Endothelial cell of umbilical vein (primary cell): ENCODE measurements around the gene PSPC1. TPM values are rescaled to one million over a fixed set of nuclear protein-coding genes. Genes with fewer than 3 reads are reported as not detected.

Experiments
- BruUV-seq: library from RNA; stranded (reverse); fragments of 400-500 nt; replicated peaks from 2 replicates; lab custom pipeline; 2021; lab: Mats Ljungman, UMichigan
- CTCF ChIA-PET: fragments of 300-600, 350-600 bp; sonication (Branson Sonifier 250); formaldehyde crosslinking; loops from one replicate; lab custom pipeline; 2021; ENCODE audit warnings: antibody characterized with exemption, inconsistent platforms; lab: Charles Lee
- POLR2A ChIA-PET: fragments of 300-600, 350-600 bp; sonication (Branson Sonifier 250); formaldehyde crosslinking; loops from one replicate; lab custom pipeline; 2021; ENCODE audit warnings: antibody characterized with exemption, inconsistent platforms; lab: Charles Lee
- DNase-seq: peaks from one replicate; pipeline ENCODE4 v3.0.0-alpha.2; 2011; ENCODE audit warnings: low read depth, low spot score
- FAIRE-seq: peaks from 2 replicates; lab custom pipeline; 2011; peaks lifted over from hg19 to GRCh38; lab: Jason Lieb, UNC
- H2AFZ ChIP-seq: 2 replicates; pipeline ENCODE4 v1.6.0; 2012; ENCODE audit warnings: low read depth, low read length, control low read depth, inconsistent platforms
- H3K27ac ChIP-seq: 2 replicates; pipeline ENCODE4 v1.5.1; 2011; ENCODE audit warnings: low read depth, mild to moderate bottlenecking, control low read depth, low read length, moderate library complexity; ENCODE audit not compliant: insufficient read depth
- H3K27me3 ChIP-seq, 2 experiments: 2 replicates each; pipeline versions ENCODE4 v1.6.0 to v1.6.1; 2011; ENCODE audit warnings: low read length in 2 of 2, mixed read lengths in 1 of 2; ENCODE audit not compliant: control insufficient read depth in 2 of 2, insufficient read depth in 2 of 2
- H3K36me3 ChIP-seq, 2 experiments: 2 replicates in 1 of 2; 3 replicates in 1 of 2; pipeline ENCODE4 v1.5.1; 2011; ENCODE audit warnings: low read length in 2 of 2, mild to moderate bottlenecking in 1 of 2, moderate library complexity in 1 of 2; ENCODE audit not compliant: control insufficient read depth in 2 of 2, insufficient read depth in 2 of 2; ENCODE audit errors: extremely low read depth in 1 of 2
- H3K4me1 ChIP-seq: 3 replicates; pipeline ENCODE4 v1.5.1; 2011; ENCODE audit warnings: mild to moderate bottlenecking, low read length; ENCODE audit not compliant: control insufficient read depth, insufficient read depth; ENCODE audit errors: extremely low read depth
- H3K4me2 ChIP-seq: 2 replicates; pipeline ENCODE4 v1.6.1; 2011; ENCODE audit warnings: low read length, control low read depth, mixed read lengths; ENCODE audit not compliant: insufficient read depth
- H3K4me3 ChIP-seq, 3 experiments: fragments of 200-600 bp in 1 of 3; sonication (generic), shearing (Covaris generic) in 1 of 3; replicated peaks in 1 of 3; 2 replicates each; pipeline ENCODE4 v1.5.1; 2011 to 2016; ENCODE audit warnings: control low read depth in 3 of 3, low read length in 3 of 3, mild to moderate bottlenecking in 2 of 3, inconsistent platforms in 1 of 3, low read depth in 1 of 3, moderate library complexity in 1 of 3; ENCODE audit not compliant: insufficient read depth in 1 of 3
- H3K79me2 ChIP-seq: 2 replicates; pipeline ENCODE4 v1.6.0; 2012; ENCODE audit warnings: low read length, inconsistent platforms; ENCODE audit not compliant: control insufficient read depth, insufficient read depth
- H3K9ac ChIP-seq: replicated peaks from 2 replicates; pipeline ENCODE3; 2011; ENCODE audit warnings: low read length, control low read depth; ENCODE audit not compliant: insufficient read depth; ENCODE audit errors: extremely low read depth
- H3K9me1 ChIP-seq: replicated peaks from 3 replicates; pipeline ENCODE4 v1.6.0; 2011; ENCODE audit warnings: mild to moderate bottlenecking, low read length; ENCODE audit not compliant: control insufficient read depth, insufficient read depth; ENCODE audit errors: extremely low read depth
- H3K9me3 ChIP-seq: replicated peaks from 2 replicates; pipeline ENCODE4 v1.5.1; 2012; ENCODE audit warnings: low read length, inconsistent platforms; ENCODE audit not compliant: control insufficient read depth, insufficient read depth
- H4K20me1 ChIP-seq: replicated peaks from 2 replicates; pipeline ENCODE3; 2011; ENCODE audit warnings: mild to moderate bottlenecking, low read length; ENCODE audit not compliant: control insufficient read depth, insufficient read depth; ENCODE audit errors: extremely low read depth
- EZH2 ChIP-seq: IDR thresholded peaks from 2 replicates; pipeline ENCODE4 v1.6.1; 2012; ENCODE audit warnings: borderline replicate concordance, low read depth, mild to moderate bottlenecking, moderate library complexity, low read length, inconsistent platforms; ENCODE audit not compliant: severe bottlenecking
- FOS ChIP-seq: IDR thresholded peaks from 2 replicates; pipeline ENCODE4 v1.6.1; 2011; ENCODE audit warnings: mild to moderate bottlenecking, low read length, moderate library complexity, borderline replicate concordance; ENCODE audit not compliant: insufficient read depth
- GATA2 ChIP-seq: IDR thresholded peaks from 2 replicates; pipeline ENCODE4 v1.7.0; 2011; ENCODE audit warnings: low read depth, mild to moderate bottlenecking, moderate library complexity, mixed read lengths, low read length; ENCODE audit not compliant: insufficient read length, insufficient read depth
- JUN ChIP-seq: IDR thresholded peaks from 2 replicates; pipeline ENCODE4 v1.6.1; 2011; ENCODE audit warnings: borderline replicate concordance, low read depth; ENCODE audit not compliant: insufficient read length, insufficient read depth
- MYC ChIP-seq: IDR thresholded peaks from one replicate; pipeline ENCODE4 v1.6.1; 2011; ENCODE audit warnings: mild to moderate bottlenecking, low read depth, low read length
- POLR2A ChIP-seq: IDR thresholded peaks from 2 replicates; pipeline ENCODE4 v1.6.1; 2012; ENCODE audit warnings: low read depth, mild to moderate bottlenecking, control low read depth, low read length
- POLR2AphosphoS5 ChIP-seq: IDR thresholded peaks from 2 replicates; pipeline ENCODE4 v1.6.1; 2012; ENCODE audit warnings: low read depth, mild to moderate bottlenecking, control low read depth, low read length, moderate library complexity; ENCODE audit not compliant: insufficient read depth
- dilution Hi-C: fragments of 300-500 bp; cut with MboI; formaldehyde crosslinking; loops from one replicate; pipeline ENCODE4 v1.15.0; 2019; ENCODE audit warnings: low sequenced_read_pairs; ENCODE audit not compliant: extremely low pct_ligation_motif_present
- intact Hi-C: fragments of 100-400 bp; cut with micrococcal nuclease; formaldehyde crosslinking; loops from one replicate; pipeline ENCODE4 v1.10.0; 2022
- polyA plus RNA-seq, 4 experiments: library from polyadenylated mRNA; depleted of rRNA in 3 of 4; stranded (reverse) in 3 of 4; unstranded in 1 of 4; fragments of >200 nt; gene quantifications; 2 replicates each; pipeline versions ENCODE4 v1.2.1 to v1.2.3, GENCODE V29; 2011 to 2012; ENCODE audit warnings: missing spikeins in 1 of 4
- total RNA-seq: library from RNA; stranded (reverse); gene quantifications from 2 replicates; pipeline ENCODE4 v1.2.3, GENCODE V29; 2021
- TF ChIP-seq, protein P1 (sequence below), 2 donors: IDR thresholded peaks; 1 replicate in 1 of 2; 2 replicates in 1 of 2; pipeline ENCODE4 v1.5.1; 2011; ENCODE audit warnings: low read length in 2 of 2, mild to moderate bottlenecking in 2 of 2, moderate library complexity in 2 of 2, control low read depth in 1 of 2, inconsistent platforms in 1 of 2, low read depth in 1 of 2; ENCODE audit not compliant: insufficient read depth in 1 of 2; ENCODE audit errors: extremely low read depth in 1 of 2
- TF ChIP-seq, protein P2 (sequence below): IDR thresholded peaks from 2 replicates; pipeline ENCODE4 v1.6.1; 2011; ENCODE audit not compliant: insufficient read depth, insufficient read length

PSPC1 gene
- total and polyA plus RNA-seq, 2 donors (not counting 3 experiments of a cell fraction or from before 2014, with no cell fraction given), result 22.8 to 55.7 TPM

DNA sequence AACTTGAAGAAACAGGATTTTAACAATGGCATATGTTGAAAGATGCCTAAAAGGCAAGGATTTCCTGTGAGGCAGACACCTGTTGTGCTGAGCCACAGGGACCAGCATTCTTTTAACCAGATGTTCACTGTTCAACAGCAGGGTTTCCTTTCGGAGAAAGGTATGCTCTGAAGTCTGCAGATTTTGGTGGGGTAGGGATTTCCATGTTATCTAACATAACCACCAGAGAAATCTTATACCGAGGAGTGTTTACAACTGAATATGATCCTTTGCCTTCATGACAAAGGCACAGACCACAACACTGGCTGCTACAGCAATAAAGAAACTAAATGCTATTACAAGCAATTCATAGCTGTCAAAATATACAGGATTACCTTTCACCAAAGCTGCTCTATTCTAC, 101.2 kb downstream of the PSPC1 start:
- Histone ChIP-seq H3K4me2 (no peak overlapping the region), H3K36me3 (peaks cover under 1 to 3% of the 10 kb centered on the region in 2 experiments), H3K9me3 (no peaks in the 10 kb centered on the region), H3K9me1 (no peaks in the 10 kb centered on the region), H2AFZ (no peak overlapping the region), H3K79me2 (peaks cover 11% of the 10 kb centered on the region), H3K27me3 (no peaks in the 10 kb centered on the region), H3K4me1 (peaks cover 22% of the 10 kb centered on the region), H3K9ac (no peak overlapping the region), H3K27ac (no peak overlapping the region), H4K20me1 (no peaks in the 10 kb centered on the region), H3K4me3 (no peak overlapping the region)
- intact Hi-C loops, result no loop called here
- ChIA-PET CTCF (interaction anchor here (0.6 kb wide), 1 partner anchor 16 kb away, joined by 4 read pairs; no protein-coding TSS in a partner anchor), POLR2A (no interaction called here)
- DNase-seq (peak; percentile 56), FAIRE-seq (no peak)
- TF ChIP-seq, protein P1, sequence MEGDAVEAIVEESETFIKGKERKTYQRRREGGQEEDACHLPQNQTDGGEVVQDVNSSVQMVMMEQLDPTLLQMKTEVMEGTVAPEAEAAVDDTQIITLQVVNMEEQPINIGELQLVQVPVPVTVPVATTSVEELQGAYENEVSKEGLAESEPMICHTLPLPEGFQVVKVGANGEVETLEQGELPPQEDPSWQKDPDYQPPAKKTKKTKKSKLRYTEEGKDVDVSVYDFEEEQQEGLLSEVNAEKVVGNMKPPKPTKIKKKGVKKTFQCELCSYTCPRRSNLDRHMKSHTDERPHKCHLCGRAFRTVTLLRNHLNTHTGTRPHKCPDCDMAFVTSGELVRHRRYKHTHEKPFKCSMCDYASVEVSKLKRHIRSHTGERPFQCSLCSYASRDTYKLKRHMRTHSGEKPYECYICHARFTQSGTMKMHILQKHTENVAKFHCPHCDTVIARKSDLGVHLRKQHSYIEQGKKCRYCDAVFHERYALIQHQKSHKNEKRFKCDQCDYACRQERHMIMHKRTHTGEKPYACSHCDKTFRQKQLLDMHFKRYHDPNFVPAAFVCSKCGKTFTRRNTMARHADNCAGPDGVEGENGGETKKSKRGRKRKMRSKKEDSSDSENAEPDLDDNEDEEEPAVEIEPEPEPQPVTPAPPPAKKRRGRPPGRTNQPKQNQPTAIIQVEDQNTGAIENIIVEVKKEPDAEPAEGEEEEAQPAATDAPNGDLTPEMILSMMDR (IDR thresholded peaks at IDR 0.05; ENCODE audit: extremely low read depth in 1 of 2, insufficient read depth in 1 of 2, low read depth in 1 of 2, low read length in 2 of 2), result no peak
- TF ChIP-seq, protein P2, sequence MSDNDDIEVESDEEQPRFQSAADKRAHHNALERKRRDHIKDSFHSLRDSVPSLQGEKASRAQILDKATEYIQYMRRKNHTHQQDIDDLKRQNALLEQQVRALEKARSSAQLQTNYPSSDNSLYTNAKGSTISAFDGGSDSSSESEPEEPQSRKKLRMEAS, result no peak
- TF ChIP-seq JUN, result no peak
- no peak for TF ChIP-seq EZH2
- no peak for TF ChIP-seq FOS
- no peak for TF ChIP-seq MYC
- TF ChIP-seq GATA2, result no peak
- no peak for TF ChIP-seq POLR2AphosphoS5
- no peak for TF ChIP-seq POLR2A
- no TSS peak for BruUV-seq
- dilution Hi-C loops, result no loop called here
